ENCODE measurements around the gene MICAL3. TPM values are rescaled to one million over a fixed set of nuclear protein-coding genes. Genes with fewer than 3 reads are reported as not detected.

MICAL3 gene
- total RNA-seq, 1 donor from 2014 or later = 63.5 TPM

DNA sequence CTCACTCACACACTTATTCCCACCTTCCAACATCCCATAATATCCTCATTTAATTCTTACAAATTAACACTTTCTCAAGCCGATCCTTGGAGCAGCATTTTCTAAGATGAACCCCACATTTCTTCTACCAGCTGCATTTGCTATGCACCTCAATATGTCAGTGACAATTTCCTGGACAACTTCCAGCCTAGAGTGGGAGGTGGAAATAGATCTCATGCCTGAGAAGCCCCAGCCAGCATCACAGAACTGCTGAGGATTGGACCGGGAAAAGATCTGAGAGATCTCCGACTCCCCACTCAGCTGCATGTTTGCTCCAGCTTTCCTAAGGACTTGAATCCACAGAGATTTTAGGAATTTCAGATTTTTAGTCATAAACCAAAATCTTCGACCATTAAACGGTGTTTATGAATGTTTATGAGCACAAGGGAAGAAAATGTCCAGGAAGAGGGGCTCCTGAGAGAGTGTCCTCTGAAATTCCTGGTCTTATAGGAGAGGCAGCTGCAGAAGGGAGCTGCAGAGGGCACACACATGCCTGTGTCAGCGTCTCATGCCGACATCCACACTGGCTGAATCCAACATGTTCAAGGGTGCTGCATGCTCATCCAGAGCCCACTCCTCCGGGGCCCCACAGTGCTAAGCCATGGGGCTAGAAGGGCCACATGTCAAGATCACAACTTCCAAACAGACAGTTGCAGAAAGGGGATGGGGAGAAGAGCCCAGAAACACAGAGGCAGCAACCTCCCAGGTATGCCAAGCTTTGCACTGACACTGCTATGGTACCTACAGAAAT, 68.6 kb downstream of the MICAL3 start:
- DNase-seq (ENCODE audit: extremely low read depth, low read depth, low spot score) = no peak

DNA sequence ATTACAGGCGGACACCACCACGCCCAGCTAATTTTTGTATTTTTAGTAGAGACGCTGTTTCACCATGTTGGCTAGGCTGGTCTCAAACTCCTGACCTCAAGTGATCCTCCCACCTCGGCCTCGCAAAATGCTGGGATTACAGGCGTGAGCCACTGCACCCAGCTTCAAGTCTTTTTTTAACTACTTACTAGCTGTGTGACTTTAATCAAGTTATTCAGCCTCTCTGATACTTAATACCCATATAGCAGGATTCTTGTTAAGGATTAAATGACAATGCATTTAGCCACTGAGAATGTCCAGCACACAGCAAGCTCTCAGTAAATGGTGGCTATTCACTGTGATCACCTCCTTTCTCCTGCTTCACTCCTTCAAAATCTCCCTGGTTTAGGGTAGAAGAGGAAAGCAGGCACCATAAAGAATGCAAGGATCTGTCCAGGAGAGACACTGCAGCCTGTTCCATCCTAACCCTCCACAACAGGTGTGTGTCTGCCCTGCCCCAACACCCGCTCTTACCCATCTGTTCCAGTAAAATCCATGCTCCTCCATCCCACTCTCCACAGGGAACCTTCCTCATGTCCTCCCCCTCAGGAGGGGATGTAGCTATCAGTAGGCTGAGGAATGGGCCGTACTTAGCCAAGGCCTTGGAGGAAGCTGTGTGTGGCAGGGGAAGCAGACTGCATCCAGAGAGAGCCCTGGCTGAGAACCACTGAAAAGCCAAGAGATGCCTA, 69.3 kb downstream of the MICAL3 start:
- no peak for DNase-seq (ENCODE audit: extremely low read depth, low read depth, low spot score)

DNA sequence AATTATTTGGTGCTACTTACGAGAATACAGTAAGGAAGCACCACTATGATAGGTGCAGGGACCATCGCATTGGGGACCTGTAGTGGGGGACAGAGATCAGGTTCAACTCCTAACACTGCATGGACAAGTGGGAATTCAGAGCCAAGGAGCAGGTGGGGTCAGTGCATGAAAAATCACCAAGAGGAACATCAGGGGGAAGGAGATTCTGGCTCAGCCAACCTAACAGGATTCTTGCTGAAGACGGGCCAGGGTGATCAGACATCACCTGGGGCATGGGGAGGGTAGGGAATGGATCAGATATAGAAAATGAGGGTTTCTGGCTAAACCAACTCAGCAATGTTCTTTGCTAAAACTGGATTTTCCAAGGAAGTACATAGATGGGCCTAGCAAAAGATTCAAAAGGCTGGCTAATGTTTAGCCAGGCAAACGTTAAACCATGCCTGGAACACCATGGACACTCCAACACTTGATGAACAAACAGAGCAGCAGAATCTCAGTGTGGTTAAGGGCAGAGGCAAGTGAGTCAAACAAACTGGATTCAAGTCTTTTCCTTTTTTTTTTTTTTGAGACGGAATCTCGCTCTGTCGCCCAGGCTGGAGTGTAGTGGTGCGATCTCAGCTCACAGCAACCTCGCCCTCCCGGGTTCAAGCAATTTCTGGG, 70.0 kb downstream of the MICAL3 start:
- no peak for DNase-seq (ENCODE audit: extremely low read depth, low read depth, low spot score)

DNA sequence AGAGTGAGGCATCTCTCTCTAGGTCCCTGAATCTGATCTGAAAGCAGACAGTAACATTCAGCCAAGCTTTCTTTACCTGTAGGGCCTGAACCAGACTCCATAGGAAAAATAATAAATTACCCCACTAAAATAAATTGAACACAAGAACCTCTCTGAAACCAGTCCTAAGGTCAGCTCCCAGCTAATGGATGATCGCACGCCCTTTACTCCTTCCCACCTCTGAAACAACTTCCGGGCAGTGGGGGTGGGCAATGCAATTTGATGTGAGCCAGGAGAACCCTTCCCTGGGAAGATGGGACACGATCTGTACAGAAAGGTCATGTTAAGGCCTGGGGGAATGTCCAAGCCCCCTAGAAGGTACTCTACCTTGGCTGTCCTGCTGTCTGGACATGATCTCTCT, 71.2 kb downstream of the MICAL3 start:
- DNase-seq (ENCODE audit: extremely low read depth, low read depth, low spot score) = no peak

DNA sequence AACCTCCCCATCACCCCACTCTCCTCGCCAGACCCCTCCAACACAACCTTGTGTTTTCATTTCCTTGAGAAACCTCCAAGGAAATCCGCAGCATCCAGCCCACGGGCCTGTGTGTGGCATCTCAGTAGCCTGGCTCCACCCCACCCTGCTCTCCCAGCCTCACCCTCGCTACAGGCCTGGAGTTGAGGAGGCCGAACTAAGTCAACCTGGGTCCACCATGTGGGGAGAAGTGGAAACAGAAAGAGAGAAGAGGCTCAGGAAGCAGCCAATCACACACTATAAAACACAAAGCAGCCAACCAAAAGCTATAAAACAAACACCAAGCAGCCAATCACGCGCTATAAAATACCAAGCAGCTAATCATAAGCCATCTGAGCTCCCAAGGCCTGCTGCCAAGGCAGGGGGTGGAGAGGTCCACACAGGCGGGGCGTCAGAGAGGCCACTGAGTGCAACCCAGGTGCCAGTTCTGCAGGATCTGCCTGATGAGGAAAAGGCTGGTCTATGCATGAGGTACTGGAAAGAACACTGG, 72.0 kb downstream of the MICAL3 start:
- no peak for DNase-seq (ENCODE audit: extremely low read depth, low read depth, low spot score)

DNA sequence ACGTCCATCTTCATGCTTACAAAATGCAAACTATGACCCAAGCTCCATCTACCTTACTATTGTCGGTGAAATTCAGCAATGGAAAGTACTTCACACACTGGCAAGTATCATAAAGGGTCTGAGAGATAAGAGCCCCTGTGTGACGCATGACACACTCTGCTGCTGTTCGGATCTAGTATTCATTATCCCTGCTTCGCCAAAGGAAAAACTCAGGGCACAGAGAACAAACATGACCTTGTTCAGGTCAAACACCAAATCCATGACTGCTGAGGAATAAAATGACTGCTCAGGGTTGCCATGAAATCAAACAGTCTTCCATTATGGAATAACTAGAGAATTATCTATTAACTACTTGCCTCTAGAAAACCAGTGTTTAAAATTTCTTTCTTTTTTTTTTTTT, 73.0 kb downstream of the MICAL3 start:
- no peak for DNase-seq (ENCODE audit: extremely low read depth, low read depth, low spot score)

DNA sequence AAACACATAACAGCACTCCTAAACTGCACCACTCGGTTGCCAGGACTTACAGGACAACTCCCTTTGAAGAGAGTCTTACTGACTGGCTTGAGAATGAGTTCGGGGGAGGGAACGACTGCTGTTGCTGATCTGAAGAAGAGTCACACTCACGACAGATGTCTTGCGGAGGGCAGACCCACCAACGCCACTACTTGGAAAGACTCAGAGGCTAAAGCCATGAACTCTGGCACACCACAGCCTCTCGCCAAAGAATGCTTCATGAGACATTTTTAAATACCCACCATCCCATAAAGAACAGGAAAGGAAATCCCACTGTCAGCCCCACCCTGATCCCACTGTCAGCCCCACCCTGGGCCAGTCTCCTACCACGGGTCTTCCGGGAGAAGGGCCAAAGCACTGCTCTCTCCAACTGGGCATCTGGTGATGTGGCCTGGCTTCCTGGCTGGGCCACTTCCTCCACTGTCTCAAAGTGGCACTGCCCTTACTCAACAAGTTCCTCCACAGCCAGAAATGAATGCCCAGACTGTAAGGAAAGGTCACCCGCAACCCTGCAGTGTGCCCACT, 73.6 kb downstream of the MICAL3 start:
- DNase-seq (ENCODE audit: extremely low read depth, low read depth, low spot score) = no peak

DNA sequence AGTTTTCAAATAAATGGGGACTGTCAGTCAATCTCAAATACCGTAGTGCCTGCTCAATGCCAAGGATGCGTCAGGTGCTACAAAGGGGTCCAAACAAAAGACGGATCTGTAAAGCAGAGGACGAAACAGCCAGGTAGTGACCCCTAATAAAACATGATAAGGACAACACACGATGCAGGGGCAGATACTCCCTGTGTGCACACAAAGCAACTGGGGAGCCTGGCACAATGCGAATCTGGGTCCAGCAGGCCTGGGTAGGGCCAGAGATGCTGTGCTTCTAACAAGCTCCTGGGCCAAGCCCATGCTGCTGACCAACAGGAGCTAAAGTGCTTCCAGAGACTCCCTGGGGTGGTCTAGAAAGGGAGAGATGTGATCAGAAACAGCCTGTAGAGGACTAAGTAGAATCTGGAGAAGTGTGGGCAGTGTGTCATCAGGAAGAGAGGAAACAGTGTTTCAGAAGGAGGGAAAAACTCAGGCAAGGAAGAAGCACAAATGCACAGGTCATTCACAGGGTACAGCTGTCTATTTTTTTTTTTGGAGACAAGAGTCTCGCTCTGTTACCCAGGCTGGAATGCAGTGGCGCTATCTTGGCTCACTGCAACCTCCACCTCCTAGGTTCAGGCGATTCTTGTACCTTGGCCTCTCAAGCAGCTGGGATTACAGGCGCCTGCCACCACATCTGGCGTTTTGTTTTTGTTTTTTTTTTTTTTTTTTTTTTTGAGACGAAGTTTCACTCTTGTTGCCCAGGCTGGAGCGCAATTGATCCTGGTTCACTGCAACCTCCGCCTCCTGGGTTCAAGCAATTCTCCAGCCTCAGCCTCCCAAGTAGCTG, 74.5 kb downstream of the MICAL3 start:
- DNase-seq (ENCODE audit: extremely low read depth, low read depth, low spot score) = no peak

DNA sequence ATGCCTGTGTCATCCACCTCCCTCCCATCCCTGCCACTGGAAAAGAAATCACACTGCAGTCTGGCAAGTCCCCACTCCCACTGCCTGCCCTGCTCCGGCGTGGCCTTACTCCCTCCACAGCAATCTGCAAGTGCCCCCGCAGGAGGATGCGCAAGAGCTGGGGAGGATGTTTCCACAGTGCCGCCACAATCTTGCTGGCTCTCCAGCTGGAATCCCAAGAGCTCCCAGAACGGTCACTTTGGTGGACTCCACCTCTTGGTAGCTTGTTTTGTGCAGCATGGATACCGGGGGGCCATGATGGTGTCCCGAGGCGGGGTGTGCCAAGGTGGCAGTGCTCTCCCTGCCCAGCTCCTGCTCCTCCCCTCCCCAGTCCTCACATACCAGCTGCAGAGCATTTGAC, 76.3 kb downstream of the MICAL3 start:
- no peak for DNase-seq (ENCODE audit: extremely low read depth, low read depth, low spot score)

DNA sequence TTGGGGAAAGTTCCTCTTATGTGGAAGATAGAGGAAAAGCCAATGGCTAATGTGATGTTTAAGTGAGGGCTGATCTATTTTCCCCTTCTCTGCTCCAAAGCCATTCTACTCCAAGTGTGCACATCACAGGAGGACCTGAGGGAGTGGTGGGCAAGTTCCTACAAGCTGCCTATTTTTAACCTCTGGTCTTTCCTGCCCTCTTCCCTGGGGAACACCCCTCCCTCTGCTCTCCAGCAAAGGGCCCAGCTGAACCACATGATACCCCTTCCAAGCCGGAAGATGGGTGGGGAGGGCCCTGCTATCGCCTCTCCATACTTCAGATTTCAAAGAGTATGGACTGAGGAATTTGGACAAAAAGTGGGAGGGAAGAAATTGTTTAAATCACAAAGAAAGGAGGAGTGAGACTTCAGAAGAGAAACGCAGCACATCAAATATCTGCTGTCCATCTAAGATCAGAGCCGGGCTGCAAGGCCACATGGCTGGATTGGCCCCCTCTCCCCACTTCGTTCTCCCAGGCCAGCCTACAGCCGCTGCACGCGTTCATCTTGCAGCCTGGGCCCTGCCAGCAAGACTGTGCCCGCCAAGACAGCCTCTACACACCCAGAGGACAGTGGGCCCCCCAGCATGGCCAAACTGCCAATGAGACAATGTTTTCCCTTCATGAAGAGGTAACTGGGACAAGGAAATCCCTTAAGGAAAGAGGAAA, 77.5 kb downstream of the MICAL3 start:
- DNase-seq (ENCODE audit: extremely low read depth, low read depth, low spot score) = no peak

DNA sequence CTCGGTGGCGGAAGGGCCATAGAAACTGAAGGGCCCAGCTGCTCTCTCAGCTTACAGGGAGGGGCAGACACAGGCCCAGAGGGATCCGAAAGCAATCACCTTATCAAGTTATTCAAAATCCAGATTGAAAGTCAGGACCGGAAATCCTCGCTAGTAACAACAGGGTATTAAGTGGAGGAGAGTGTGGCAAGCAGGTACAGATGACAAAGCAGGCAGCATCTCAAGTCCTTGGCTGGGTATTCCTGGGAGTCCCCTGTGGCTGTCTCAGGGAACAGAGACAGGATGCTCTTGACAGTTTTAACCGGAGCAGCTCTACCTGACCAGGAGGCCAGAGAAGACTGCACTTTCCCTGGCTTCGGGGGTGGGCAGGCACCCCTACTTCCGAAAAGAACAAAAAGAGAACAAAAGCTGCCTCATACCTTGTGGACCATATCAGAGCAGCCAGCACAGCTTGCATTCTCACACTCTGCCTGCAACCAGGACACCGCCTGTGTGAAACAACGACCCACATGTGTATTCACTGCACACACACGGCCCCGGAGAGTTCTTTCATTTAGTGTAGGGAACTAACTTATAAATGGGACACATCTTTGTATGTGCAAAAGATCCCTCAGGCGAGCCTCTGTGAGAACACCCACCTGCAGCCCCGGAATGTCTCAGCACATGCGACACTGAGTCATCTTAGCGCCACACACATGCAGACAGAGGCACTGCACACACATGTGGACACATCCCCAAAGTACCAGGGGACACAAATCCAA, 78.3 kb downstream of the MICAL3 start:
- no peak for DNase-seq (ENCODE audit: extremely low read depth, low read depth, low spot score)

DNA sequence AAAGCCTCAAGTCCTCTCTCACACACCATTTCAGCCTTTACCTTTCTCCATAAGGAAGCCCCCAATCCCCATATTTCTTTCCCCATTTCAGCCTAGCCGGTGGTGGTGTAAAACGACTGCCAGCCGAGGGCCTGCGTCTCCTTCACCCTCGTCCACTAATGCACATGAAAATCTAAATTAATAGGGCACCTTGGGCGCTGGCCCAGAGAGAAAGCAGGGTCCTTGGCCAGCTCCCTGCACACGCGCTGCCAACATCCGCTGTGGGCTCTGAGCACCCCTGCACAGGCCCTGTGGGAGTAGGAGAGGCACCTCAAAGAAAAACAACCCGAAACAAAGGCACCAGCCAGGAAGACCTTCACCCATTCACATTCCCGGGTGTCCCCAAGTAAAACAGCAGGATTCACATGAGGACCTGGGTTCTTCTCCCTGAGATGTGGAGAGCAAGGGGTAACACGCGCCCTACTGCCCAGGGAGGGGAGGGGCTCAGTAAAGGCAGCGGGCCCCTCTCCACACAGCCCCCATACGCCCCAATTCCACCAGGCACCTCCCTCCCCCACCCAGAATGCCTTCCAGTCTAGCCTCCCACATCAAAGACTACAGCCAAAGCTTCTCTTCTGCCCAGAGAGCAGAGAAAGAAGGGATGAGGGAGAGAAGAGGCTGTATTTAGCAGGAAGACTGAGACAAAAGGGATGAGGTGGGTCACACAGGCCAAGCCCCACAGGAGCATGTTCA, 79.0 kb downstream of the MICAL3 start:
- no peak for DNase-seq (ENCODE audit: extremely low read depth, low read depth, low spot score)

DNA sequence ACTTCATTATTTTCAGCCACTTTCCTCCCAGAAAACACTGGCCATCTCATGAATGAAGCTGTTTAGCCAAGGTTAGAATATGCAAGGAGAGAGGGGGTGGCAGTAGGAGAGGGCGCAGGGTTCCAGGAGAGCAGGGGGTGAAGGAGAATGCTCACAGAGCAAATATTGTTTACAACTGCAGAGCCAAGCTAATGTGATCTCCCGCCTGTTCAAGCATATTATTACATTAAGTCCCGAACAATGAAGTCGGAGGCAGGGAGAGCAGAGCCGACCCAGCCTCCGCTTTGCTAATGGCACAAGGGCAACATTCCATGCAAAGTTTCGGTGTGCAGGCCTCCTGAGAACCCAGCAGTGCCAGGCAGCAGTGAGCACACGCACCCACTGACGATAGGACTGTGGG, 80.1 kb downstream of the MICAL3 start:
- no peak for DNase-seq (ENCODE audit: extremely low read depth, low read depth, low spot score)

DNA sequence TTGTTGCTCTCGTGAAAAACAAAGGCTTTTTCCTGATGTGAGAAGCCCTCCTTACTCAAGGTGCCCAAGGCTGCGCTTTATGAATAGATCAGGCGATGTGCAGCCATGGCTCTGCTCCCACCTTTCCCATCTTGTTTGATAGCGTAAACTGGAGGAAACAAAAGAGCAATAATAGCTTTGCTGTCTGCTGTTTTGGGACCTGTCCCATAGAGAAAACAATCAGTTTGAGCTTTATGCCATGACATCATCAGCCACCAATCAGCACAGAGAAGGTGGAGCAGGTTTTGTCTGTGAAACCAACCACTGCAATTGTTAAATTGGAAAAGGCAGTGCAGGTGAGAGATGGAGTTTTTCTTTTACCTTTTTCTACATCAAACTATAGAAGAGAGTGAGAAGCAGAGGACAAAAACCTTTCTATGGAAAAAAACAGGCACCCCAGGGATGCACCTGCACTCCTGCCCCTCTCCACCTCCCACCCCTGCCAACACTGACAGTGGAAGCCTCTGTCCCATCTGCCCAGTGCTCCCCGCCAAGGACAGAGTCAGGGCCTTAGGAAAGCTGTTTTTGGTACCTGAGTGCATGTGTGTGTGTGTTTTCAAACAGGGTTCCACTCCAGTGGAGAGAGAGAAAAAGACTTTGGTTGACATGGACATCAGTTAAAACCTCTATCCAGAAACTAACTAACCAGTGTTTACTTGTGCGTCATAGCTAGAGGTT, 80.7 kb downstream of the MICAL3 start:
- DNase-seq (ENCODE audit: extremely low read depth, low read depth, low spot score) = no peak

DNA sequence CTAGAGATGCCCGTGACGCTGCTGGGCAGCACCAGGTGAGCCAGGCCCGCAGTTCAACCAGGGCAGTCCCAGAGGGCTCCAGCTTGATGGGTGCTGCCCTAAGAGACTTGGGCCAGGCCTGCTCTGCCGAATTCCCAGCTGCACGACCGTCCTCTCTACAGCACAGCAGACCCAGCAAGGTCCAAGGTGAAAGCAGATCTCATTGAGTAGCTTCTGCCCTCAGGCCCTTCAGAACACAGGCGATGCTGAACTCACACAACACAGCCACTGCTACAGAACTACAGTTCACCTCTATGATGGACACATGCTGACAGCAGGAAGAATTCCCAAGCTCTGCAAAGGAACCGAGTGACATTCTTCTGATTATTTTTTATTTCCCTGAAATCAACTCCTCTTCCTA, 81.6 kb downstream of the MICAL3 start:
- DNase-seq (ENCODE audit: extremely low read depth, low read depth, low spot score) = no peak

DNA sequence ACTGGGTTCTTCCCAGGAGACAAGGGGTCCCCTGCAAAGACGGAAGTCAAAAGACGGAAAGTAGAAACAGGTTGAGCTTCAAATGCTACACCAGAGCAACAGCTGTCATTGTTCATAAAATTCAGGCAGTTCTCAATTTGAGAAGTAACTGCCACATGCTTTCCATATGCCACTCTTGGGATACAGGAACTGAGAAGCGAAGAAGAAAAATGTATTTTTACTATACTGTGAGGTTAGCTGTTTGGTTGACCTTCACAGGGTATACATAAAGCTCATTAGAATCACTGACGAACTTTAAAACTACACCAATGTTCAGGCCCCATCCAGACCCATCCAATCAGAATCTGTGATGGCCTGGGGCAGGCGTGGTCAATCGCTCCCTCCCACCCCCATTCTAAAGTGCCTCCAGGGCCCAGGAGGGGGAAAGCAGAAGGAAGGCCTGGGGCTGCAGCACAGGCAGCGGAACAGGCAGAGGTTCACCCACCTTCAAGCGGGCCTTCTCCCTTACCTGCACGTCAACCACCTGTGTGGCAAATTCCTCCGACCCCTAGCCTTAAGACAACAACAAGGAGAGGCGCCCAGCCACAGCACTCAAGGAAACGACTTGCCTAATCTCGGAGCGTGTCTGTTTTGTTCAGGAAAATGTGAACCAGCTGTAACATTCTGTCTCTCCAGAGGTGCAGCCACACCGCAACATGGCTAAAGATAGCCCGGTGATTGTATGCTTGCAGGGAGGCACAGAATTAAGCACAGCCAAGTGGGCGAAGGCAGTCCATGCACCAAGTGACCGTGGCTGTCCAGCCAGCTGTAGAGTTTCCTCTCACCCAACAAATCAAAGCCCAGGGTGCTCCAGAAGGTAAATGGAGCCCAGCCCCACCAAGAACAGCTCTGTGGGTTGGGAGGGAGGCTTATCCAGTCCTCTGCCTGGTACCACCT, 82.6 kb downstream of the MICAL3 start:
- DNase-seq (ENCODE audit: extremely low read depth, low read depth, low spot score) = no peak

DNA sequence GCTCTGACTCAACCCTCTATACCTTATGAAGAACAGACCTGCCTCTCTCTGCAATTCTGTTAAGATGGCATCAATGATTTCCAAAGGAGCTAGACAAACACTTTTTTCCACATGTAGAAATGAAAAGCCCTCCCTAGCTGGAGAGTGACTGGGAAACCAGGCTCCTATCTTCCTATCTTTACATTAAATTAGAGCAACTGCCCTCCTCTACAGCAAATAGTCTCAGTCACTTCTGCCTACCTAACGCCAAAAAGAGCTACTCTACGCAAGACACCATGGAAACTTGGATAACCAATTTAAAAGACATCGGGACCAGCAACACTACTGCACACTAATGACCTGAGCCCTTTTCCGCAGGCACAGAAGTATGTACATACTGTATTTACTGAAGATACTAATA, 84.8 kb downstream of the MICAL3 start:
- no peak for DNase-seq (ENCODE audit: extremely low read depth, low read depth, low spot score)

All from glomerular endothelial cell (primary cell).